Stimulated activated naive B cell treated with anti-CD40 and anti-IgM and Interleukin-4, amounts not matched to agents 10 μg/mL and 1 μg/mL and 100 μg/mL, for 72 hours (primary cell): ENCODE measurements around the gene LGI1.

Experiments used
- ATAC-seq, 2 donors: fragments of 150-1000 bp; cut with Tn5 transposase; replicated peaks; 2 replicates each; pipeline ENCODE4 v1.10.0; 2021; ENCODE audit warnings: moderate library complexity in 1 of 2
- DNase-seq: peaks from one replicate; pipeline ENCODE4 v3.0.0; 2021
- H3K27ac Mint-ChIP-seq: one replicate; pipeline ENCODE4 v1.8.0; 2022; ENCODE audit warnings: mild to moderate bottlenecking, mixed read lengths
- H3K27me3 Mint-ChIP-seq, 2 donors: one replicate each; pipeline ENCODE4 v1.8.0; 2022; ENCODE audit warnings: mixed read lengths in 2 of 2
- H3K36me3 Mint-ChIP-seq, 2 donors: one replicate each; pipeline ENCODE4 v1.8.0; 2022; ENCODE audit warnings: mixed read lengths in 2 of 2, mild to moderate bottlenecking in 1 of 2
- H3K4me1 Mint-ChIP-seq, 2 donors: one replicate each; pipeline ENCODE4 v1.8.0; 2022; ENCODE audit warnings: mixed read lengths in 2 of 2, mild to moderate bottlenecking in 1 of 2
- H3K4me3 Mint-ChIP-seq, 2 donors: one replicate each; pipeline ENCODE4 v1.8.0; 2022; ENCODE audit warnings: mild to moderate bottlenecking in 2 of 2, mixed read lengths in 2 of 2, moderate library complexity in 1 of 2
- H3K9me3 Mint-ChIP-seq, 2 donors: one replicate each; pipeline ENCODE4 v1.8.0; 2022; ENCODE audit warnings: mixed read lengths in 2 of 2, mild to moderate bottlenecking in 1 of 2

LGI1 gene

DNA sequence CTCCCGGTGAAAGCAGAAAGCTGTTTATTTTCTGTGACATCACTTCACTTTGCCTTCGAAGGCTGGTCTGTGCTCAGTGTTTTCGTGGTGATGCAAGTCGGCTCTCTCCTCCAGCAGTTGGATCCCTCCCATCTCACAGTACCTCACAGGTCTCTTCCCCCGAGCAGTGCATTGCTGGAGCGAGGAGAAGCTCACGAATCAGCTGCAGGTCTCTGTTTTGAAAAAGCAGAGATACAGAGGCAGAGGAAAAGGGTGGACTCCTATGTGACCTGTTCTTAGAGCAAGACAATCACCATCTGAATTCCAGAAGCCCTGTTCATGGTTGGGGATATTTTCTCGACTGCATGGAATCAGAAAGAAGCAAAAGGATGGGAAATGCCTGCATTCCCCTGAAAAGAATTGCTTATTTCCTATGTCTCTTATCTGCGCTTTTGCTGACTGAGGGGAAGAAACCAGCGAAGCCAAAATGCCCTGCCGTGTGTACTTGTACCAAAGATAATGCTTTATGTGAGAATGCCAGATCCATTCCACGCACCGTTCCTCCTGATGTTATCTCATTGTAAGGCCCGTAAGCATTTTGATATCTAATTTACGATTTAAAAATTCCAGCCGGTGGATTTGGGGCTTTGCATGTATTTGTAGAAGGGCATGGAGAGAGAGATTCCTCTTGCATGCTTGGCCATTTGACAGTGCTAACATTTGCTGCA is at the start of gene LGI1:
TSS of gene LGI1 (plus strand) at position 136 of the 707 bp plus-strand sequence. CDS start at position 345, 209 bp downstream.
- Mint-ChIP-seq H3K27me3 (peaks cover 52 to 73% of the 10 kb centered on the region in 2 donors), H3K4me3 (peak within 1 kb of the TSS in 1 of 2 donors; percentile 11), H3K36me3 (no peaks in the 10 kb centered on the region), H3K27ac (no peak within 1 kb of the TSS), H3K4me1 (peaks cover 7 to 9% of the 10 kb centered on the region in 2 donors), H3K9me3 (no peaks in the 10 kb centered on the region)
- no peak for ATAC-seq
- no peak for DNase-seq

DNA sequence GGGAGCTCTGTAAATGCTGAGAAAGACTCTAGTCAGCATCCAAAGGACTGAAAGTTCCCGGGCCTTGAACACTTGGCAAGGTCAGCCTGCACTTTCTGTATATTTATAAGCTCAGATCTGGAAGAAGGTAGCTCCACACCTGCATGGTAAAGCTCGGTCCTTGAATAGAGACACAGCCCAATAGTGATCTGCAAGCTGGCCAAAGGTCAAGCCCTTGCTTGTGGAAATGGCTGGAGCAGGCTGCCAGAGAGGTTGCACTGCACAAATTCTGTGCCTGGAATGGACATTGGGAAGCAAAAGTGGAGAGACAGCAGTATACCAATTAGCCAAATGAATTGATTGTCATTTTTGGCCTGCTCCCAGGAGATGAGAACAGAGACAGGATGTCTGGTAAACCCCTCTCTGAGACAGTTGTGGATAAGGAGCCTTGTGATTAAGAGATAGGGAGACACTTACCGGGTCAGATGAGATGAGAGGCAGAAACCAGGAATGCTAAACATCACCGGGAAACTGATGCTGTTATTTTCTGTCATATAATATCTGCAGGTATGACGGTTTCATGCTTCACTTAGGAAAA is 47.3 kb upstream of the LGI1 start:
- Mint-ChIP-seq H3K27me3 (peaks cover 18 to 19% of the 10 kb centered on the region in 2 donors), H3K4me3 (no peak overlapping the region), H3K36me3 (no peaks in the 10 kb centered on the region), H3K9me3 (no peaks in the 10 kb centered on the region), H3K4me1 (peaks cover 15 to 21% of the 10 kb centered on the region in 2 donors), H3K27ac (no peak overlapping the region)
- ATAC-seq = no peak
- DNase-seq = no peak

DNA sequence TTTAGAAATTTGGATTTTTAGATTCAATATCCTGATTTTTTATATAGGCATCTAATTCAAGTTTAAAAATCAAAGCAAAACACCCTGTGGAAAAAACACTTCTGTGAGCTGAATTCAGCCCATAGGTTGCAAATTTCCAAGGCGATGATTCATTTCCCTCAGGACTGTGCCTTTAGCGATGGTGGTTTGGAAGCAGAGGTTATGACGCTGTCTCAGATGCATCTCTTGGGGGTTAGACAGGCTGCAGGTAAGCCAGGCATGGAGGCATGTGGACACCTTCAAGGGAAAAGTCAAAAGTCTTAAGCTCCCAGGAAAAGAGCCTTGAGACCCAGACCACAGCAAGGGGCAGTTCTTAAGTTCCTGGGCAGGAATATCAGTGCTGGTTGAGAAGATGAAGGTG is 45.8 kb upstream of the LGI1 start:
- ATAC-seq (no peak), DNase-seq (no peak)
- H3K36me3 Mint-ChIP-seq = no peaks in the 10 kb centered on the region
- no peak overlapping the region for H3K4me3 Mint-ChIP-seq
- H3K27ac Mint-ChIP-seq = no peak overlapping the region
- H3K27me3 Mint-ChIP-seq = peaks cover 18 to 19% of the 10 kb centered on the region in 2 donors
- peaks cover 16 to 22% of the 10 kb centered on the region in 2 donors for H3K4me1 Mint-ChIP-seq
- H3K9me3 Mint-ChIP-seq = no peaks in the 10 kb centered on the region

DNA sequence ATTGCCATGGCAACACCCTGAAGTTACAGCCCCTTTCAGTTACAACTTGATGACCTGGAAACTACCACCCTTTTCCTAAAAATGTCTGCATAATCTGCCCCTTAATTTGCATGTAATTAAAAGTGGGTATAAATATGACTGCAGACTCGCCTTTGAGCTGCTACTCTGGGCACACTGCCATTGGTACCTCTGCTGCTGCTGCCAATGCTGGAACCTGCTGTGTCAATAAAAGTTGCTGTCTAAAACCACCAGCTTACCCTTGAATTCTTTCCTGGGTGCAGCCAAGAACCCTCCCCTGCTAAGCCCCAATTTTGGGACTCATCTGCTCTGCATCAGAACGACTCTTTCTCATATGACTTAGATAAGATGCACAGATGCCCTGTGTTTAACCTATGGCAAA is 45.1 kb upstream of the LGI1 start:
- no peaks in the 10 kb centered on the region for H3K36me3 Mint-ChIP-seq
- no peaks in the 10 kb centered on the region for H3K9me3 Mint-ChIP-seq
- H3K4me1 Mint-ChIP-seq = peaks cover 14 to 15% of the 10 kb centered on the region in 2 donors
- no peak overlapping the region for H3K4me3 Mint-ChIP-seq
- ATAC-seq (no peak), DNase-seq (no peak)
- no peak overlapping the region for H3K27ac Mint-ChIP-seq
- H3K27me3 Mint-ChIP-seq = peaks cover 19 to 22% of the 10 kb centered on the region in 2 donors

DNA sequence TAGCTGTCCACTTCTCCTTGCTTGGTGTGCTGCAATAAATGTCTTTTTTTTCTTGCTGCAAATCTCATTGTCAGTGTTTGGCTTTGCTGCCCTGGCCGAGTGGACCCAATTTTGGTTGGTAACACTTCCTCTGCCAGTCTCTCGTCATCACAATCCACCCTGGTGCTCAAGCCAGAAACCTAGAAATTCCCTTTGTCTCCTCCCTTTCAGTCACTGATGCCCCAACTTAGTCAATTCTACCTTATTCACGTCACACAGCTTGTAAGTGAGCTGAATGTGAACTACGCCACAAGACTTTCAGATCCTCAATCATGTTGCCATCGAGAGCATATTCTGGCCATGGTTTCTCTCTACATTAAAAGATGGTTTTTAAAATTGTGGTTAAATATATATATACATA is 42.4 kb upstream of the LGI1 start:
- Mint-ChIP-seq H3K27me3 (peaks cover 26 to 36% of the 10 kb centered on the region in 2 donors), H3K9me3 (no peaks in the 10 kb centered on the region), H3K4me3 (peak overlapping the region in 1 of 2 donors; percentile 21), H3K36me3 (no peaks in the 10 kb centered on the region), H3K4me1 (peaks cover 20 to 22% of the 10 kb centered on the region in 2 donors), H3K27ac (peak overlapping the region; percentile 22)
- DNase-seq (peak; percentile 51), ATAC-seq (peak; percentile 93 to 96)

DNA sequence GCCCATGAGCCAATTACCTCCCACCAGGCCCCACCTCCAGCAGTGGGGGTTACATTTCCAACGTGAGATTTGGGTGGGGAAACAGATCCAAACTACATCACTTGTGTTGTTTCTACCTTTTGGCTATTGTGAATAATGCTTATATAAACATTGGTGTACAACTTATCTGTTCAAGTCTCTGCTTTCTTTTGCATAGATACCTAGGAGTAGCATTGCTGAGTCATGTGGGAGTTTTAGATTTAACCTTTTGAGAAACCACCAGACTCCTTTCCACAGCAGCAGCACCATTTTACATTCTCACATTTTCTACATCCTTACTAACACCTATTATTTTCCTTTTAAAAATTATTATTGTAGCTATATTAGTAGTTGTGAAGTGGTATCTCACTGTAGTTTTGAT is 41.0 kb upstream of the LGI1 start:
- Mint-ChIP-seq H3K4me3 (no peak overlapping the region), H3K9me3 (no peaks in the 10 kb centered on the region), H3K27me3 (peaks cover 30 to 37% of the 10 kb centered on the region in 2 donors), H3K4me1 (peaks cover 22% of the 10 kb centered on the region in 2 donors), H3K27ac (no peak overlapping the region), H3K36me3 (no peaks in the 10 kb centered on the region)
- DNase-seq = no peak
- no peak for ATAC-seq

DNA sequence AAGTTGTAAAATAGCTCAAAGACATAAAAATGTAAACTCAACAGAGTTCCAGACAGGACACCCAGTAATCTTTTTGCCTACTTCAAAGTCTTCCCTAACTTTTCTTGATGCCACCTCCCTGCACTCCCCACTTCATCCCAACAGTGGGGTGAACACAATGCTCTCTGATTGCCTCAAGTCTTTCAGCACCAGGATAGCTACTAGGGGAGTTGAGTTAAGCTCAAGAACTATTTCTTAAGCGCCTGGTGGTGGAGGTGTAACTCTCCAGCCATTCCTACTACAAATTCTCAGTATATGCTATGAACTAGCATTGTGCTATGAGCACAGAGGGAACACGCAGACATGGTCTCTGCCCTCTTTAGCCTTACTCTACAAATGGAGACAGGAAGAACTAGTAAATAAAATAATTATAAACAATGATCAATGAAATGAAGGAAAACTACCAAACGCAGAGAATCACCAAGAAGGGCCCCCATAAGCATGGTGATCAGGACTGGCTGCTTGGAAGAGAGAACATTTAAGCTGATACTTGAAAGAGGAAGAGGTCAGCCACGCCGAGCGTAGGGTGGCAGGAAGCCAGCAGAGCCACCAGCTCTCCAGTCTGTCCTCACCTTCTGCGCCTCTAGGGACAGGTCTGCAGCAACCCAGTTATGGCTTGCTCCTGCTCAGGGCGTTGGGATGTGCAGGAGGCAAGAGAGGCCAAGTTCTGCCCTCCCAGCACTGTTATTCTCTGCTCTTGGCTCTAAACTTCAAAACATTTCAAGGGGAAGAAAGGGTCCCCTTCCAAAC is 38.6 kb upstream of the LGI1 start:
- H3K4me1 Mint-ChIP-seq = peaks cover 19 to 22% of the 10 kb centered on the region in 2 donors
- H3K27ac Mint-ChIP-seq = no peak overlapping the region
- no peak for DNase-seq
- ATAC-seq = peak; percentile 67 to 74
- no peaks in the 10 kb centered on the region for H3K9me3 Mint-ChIP-seq
- H3K4me3 Mint-ChIP-seq = no peak overlapping the region
- no peaks in the 10 kb centered on the region for H3K36me3 Mint-ChIP-seq
- peaks cover 28 to 40% of the 10 kb centered on the region in 2 donors for H3K27me3 Mint-ChIP-seq

DNA sequence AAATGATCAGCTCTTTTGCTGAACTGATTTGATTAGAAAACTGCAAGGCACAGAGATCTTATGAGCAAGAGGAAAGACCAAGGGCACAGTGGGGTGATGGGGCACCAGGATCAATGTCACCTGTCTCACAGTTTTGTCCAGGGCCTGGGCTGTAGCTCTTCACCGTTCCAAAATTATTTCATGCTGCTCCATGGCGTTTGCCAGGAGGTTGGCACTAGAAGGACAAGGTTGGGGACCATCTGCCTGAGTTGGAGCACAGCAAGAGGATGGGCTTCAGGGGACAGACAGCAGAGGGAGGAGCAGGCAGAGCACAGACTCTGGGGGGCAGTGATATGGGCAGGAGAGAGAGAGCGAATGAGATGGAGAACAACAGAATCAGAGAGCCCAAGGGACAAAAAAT is 37.8 kb upstream of the LGI1 start:
- Mint-ChIP-seq H3K27me3 (peaks cover 30 to 39% of the 10 kb centered on the region in 2 donors), H3K27ac (no peak overlapping the region), H3K4me3 (no peak overlapping the region), H3K36me3 (no peaks in the 10 kb centered on the region), H3K4me1 (peaks cover 18 to 20% of the 10 kb centered on the region in 2 donors), H3K9me3 (no peaks in the 10 kb centered on the region)
- DNase-seq = no peak
- ATAC-seq = no peak

DNA sequence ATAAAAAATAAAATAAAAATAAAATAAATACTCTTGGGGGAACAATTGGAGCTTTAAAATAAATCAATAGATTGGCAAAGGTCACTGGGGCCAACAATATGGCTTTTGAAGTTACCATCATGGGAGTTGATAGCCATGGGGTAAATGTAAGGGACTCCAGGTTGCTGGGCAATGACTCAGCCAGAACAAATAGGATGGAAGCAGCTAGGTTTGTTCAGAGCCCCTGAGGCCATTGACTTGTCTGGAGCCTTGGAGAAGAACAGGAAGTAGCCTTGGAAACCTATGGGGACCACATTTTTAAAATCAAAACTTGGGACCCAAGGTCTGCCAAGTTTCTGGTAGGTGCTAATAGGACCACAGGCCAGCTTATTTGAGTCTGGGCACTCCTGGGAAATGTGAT is 35.2 kb upstream of the LGI1 start:
- DNase-seq (no peak), ATAC-seq (no peak)
- H3K27me3 Mint-ChIP-seq = peaks cover 34 to 42% of the 10 kb centered on the region in 2 donors
- no peaks in the 10 kb centered on the region for H3K9me3 Mint-ChIP-seq
- H3K4me1 Mint-ChIP-seq = peaks cover 11 to 13% of the 10 kb centered on the region in 2 donors
- H3K36me3 Mint-ChIP-seq = no peaks in the 10 kb centered on the region
- no peak overlapping the region for H3K4me3 Mint-ChIP-seq
- H3K27ac Mint-ChIP-seq = no peak overlapping the region

DNA sequence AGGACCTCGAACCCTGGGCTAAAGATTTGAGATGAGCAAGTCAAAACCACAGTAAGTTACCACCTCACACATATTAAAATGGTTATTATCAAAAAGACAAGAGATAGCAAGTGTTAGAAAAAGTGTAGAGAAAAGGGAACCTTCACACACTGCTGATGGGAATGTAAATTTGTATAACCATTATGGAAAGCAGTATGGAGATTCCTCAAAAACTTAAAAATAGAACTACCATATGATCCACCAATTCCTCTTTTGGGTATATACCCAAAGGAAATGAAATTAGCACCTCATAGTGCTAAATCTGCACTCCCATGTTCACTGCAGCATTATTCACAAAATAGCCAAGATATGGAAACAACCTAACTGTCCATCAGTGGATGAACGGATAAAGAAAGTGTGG is 34.6 kb upstream of the LGI1 start:
- Mint-ChIP-seq H3K27ac (no peak overlapping the region), H3K36me3 (no peaks in the 10 kb centered on the region), H3K9me3 (peaks cover 0 to 1% of the 10 kb centered on the region in 2 donors), H3K4me3 (no peak overlapping the region), H3K4me1 (peaks cover 11 to 13% of the 10 kb centered on the region in 2 donors), H3K27me3 (peaks cover 38 to 43% of the 10 kb centered on the region in 2 donors)
- DNase-seq (no peak), ATAC-seq (no peak)

DNA sequence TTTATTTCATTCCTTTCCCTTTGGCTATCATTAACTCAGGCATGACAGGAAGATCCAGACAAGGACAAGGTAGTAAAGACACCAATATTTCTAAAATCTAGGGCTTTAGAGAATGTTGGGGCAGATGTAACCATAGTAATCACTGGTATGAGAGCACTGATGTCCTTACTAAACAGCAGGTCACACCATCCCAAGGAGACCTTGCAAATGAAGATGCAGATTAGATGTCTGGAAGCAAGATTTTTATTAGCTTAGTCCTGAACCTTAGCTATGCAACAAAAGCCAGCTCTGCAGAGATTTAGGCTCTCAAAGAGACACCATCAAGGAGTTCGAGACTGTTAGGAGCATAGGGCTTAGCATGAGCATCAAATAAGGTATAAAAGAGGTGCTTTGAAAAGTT is 31.7 kb upstream of the LGI1 start:
- Mint-ChIP-seq H3K4me1 (no peaks in the 10 kb centered on the region), H3K27me3 (peaks cover 42 to 51% of the 10 kb centered on the region in 2 donors), H3K36me3 (no peaks in the 10 kb centered on the region), H3K4me3 (no peak overlapping the region), H3K9me3 (peaks cover 0 to 1% of the 10 kb centered on the region in 2 donors), H3K27ac (no peak overlapping the region)
- ATAC-seq (no peak), DNase-seq (no peak)

DNA sequence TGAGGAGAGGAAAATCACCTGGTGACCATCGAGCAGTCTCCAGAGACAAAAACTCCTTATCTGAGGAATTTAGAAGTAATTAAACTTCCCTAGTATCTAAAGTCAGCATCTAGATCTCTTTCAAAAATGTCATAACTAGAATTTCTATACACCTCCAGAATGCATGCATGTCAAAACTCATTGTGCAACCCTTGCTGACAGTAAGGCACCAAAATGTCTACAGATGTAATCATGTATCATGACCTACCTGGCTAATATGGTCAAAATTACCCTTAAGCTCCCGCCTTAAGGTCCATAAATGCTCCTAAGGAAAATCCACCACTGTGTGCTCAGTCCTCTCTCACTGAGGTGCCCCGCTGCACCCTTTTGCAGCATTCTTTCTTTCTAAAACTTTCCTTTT is 16.4 kb upstream of the LGI1 start:
- no peak for DNase-seq
- peaks cover 0 to 5% of the 10 kb centered on the region in 2 donors for H3K9me3 Mint-ChIP-seq

DNA sequence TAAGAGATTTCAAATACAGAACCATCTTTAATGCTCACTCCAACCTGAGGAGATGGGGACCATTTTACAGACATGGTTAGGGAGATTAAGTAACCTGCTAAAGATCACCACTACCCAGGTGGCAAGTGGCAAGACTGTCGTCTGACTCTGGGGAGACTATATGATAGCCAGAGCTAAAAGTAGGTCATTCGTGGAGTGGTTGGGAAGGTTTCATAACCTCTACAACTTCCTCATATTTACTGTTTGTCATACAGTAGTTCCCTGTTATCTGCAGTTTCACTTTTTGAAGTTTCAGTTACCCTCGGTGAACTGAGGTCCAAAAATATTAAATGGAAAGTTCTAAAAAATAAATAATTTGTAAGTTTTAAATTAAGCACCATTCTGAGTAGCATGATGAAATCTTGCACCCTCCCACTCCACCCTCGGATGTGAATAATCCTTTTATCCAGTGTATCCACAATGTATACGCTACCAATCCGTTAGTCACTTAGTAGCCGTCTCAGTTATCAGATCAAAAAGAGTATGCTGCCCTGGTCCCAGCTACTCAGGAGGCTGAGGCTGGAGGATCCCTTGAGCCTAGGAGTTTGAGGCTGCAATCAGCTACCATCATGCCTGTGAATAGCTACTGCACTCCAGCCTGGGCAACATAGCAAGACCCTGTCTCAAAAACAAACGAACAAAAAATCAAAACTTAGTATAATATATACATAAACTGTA is 14.9 kb upstream of the LGI1 start:
- peak; percentile 99 for ATAC-seq
- H3K9me3 Mint-ChIP-seq = peaks cover 0 to 5% of the 10 kb centered on the region in 2 donors

More for the DNA sequence above, 16.4 kb upstream of the LGI1 start:
- Mint-ChIP-seq H3K27me3 (peaks cover 18 to 23% of the 10 kb centered on the region in 2 donors), H3K4me1 (peaks cover 14 to 30% of the 10 kb centered on the region in 2 donors), H3K36me3 (no peaks in the 10 kb centered on the region), H3K27ac (no peak overlapping the region), H3K4me3 (no peak overlapping the region)
- no peak for ATAC-seq

More for the DNA sequence above, 14.9 kb upstream of the LGI1 start:
- Mint-ChIP-seq H3K36me3 (no peaks in the 10 kb centered on the region), H3K4me3 (no peak overlapping the region), H3K4me1 (peaks cover 19 to 41% of the 10 kb centered on the region in 2 donors), H3K27me3 (peaks cover 12 to 13% of the 10 kb centered on the region in 2 donors), H3K27ac (peak overlapping the region; percentile 69)
- DNase-seq = peak; percentile 34
